A673 (cell line): ENCODE results near the gene LEF1. TPM values are rescaled to one million over a fixed set of nuclear protein-coding genes. Genes with fewer than 3 reads are reported as not detected.

Experiments
- BruUV-seq: library from RNA; stranded (reverse); fragments of 400-500 nt; replicated peaks from 2 replicates; lab custom pipeline; 2021; lab: Mats Ljungman, UMichigan
- CTCF ChIA-PET: fragments of 300-600 bp; sonication (Branson Sonifier 250); formaldehyde crosslinking; loops from one replicate; lab custom pipeline; 2022; ENCODE audit warnings: antibody characterized with exemption; lab: Charles Lee
- POLR2A ChIA-PET: fragments of 300-600 bp; sonication (Branson Sonifier 250); formaldehyde crosslinking; loops from one replicate; lab custom pipeline; 2022; ENCODE audit warnings: antibody characterized with exemption; ENCODE audit not compliant: low non-redundant PET; lab: Charles Lee
- DNase-seq: peaks from one replicate; pipeline ENCODE4 v3.0.0-alpha.2; 2015; ENCODE audit warnings: low spot score
- H3K27ac ChIP-seq: fragments of 200-600 bp; sonication (generic); 2 replicates; pipeline ENCODE4 v1.5.1; 2016; ENCODE audit warnings: mixed run types, low read depth, mild to moderate bottlenecking, mixed read lengths, antibody characterized with exemption, low read length; ENCODE audit not compliant: poor library complexity, severe bottlenecking
- H3K27me3 ChIP-seq: fragments of 200-600 bp; sonication (generic); replicated peaks from 2 replicates; pipeline ENCODE4 v1.6.1; 2017; ENCODE audit warnings: mixed run types, low read depth, mild to moderate bottlenecking, mixed read lengths, antibody characterized with exemption, low read length; ENCODE audit not compliant: insufficient read depth, poor library complexity
- H3K36me3 ChIP-seq: fragments of 200-600 bp; sonication (generic); 2 replicates; pipeline ENCODE4 v1.6.1; 2016; ENCODE audit warnings: mixed run types, mild to moderate bottlenecking, mixed read lengths, antibody characterized with exemption, low read length; ENCODE audit not compliant: insufficient read depth, poor library complexity, severe bottlenecking
- H3K4me1 ChIP-seq: fragments of 200-600 bp; sonication (generic); 2 replicates; pipeline ENCODE4 v1.6.1; 2017; ENCODE audit warnings: mixed run types, mild to moderate bottlenecking, mixed read lengths, antibody characterized with exemption, low read length; ENCODE audit not compliant: insufficient read depth, poor library complexity, severe bottlenecking
- H3K4me3 ChIP-seq: fragments of 200-600 bp; sonication (generic); 2 replicates; pipeline ENCODE4 v1.5.1; 2016; ENCODE audit warnings: low read depth, mixed run types, mild to moderate bottlenecking, mixed read lengths, low read length; ENCODE audit not compliant: poor library complexity, severe bottlenecking
- H3K9me3 ChIP-seq: fragments of 200-600 bp; sonication (generic); 2 replicates; pipeline ENCODE4 v1.6.1; 2016; ENCODE audit warnings: mixed run types, low read depth, mild to moderate bottlenecking, mixed read lengths, antibody characterized with exemption, low read length; ENCODE audit not compliant: poor library complexity, severe bottlenecking
- CTCF ChIP-seq: fragments of 300-800, 200-600 bp; sonication (generic); conservative IDR thresholded peaks from 2 replicates; pipeline ENCODE4 v1.5.1; 2017; ENCODE audit warnings: low read depth, mild to moderate bottlenecking, antibody characterized with exemption, low read length, moderate library complexity, mixed read lengths
- EZH2 ChIP-seq: fragments of 200-600 bp; sonication (generic); IDR thresholded peaks from 2 replicates; pipeline ENCODE4 v1.6.1; 2017; ENCODE audit warnings: borderline replicate concordance, low read depth, mild to moderate bottlenecking, mixed read lengths, antibody characterized with exemption, low read length; ENCODE audit not compliant: poor library complexity, severe bottlenecking
- intact Hi-C: fragments of 100-400 bp; cut with micrococcal nuclease; formaldehyde crosslinking; loops from one replicate; pipeline ENCODE4 v1.10.0; 2022; ENCODE audit not compliant: unreplicated experiment
- total RNA-seq: library from RNA; stranded (reverse); gene quantifications from 2 replicates; pipeline ENCODE4 v1.2.3, GENCODE V29; 2021

The LEF1 gene
- total RNA-seq, 1 experiment from 2014 or later, result 2.5 TPM

GRCh38 chr4:108191269-108191914, 22.7 kb upstream of the LEF1 start:
- no peak for DNase-seq
- no peak for TF ChIP-seq EZH2
- no peak for TF ChIP-seq CTCF
- CTCF ChIA-PET, result no interaction called here
- POLR2A ChIA-PET, result interaction anchor here (0.5 kb wide), 1 partner anchor 61 kb away, joined by 4 read pairs; no protein-coding TSS in a partner anchor
- H3K9me3 ChIP-seq, result no peaks in the 10 kb centered on the region
- intact Hi-C loops, result no loop called here
- H3K27ac ChIP-seq, result no peak overlapping the region
- BruUV-seq, result no TSS peak
- H3K36me3 ChIP-seq, result no peaks in the 10 kb centered on the region
- H3K27me3 ChIP-seq, result no peaks in the 10 kb centered on the region
- H3K4me1 ChIP-seq, result no peaks in the 10 kb centered on the region
- H3K4me3 ChIP-seq, result no peak overlapping the region

GRCh38 chr4:108188770-108189169, 20.0 kb upstream of the LEF1 start:
- no peak for DNase-seq
- ChIA-PET CTCF (no interaction called here), POLR2A (no interaction called here)
- H3K4me3 ChIP-seq, result no peak overlapping the region
- no peaks in the 10 kb centered on the region for H3K36me3 ChIP-seq
- no peak overlapping the region for H3K27ac ChIP-seq
- H3K4me1 ChIP-seq, result no peaks in the 10 kb centered on the region
- intact Hi-C loops, result no loop called here
- no TSS peak for BruUV-seq
- no peaks in the 10 kb centered on the region for H3K27me3 ChIP-seq
- H3K9me3 ChIP-seq, result no peaks in the 10 kb centered on the region
- TF ChIP-seq CTCF (no peak), EZH2 (no peak)

GRCh38 chr4:108185252-108185651, 16.5 kb upstream of the LEF1 start:
- Histone ChIP-seq H3K4me3 (no peak overlapping the region), H3K9me3 (no peaks in the 10 kb centered on the region), H3K27me3 (no peaks in the 10 kb centered on the region), H3K4me1 (no peaks in the 10 kb centered on the region), H3K36me3 (no peaks in the 10 kb centered on the region), H3K27ac (no peak overlapping the region)
- intact Hi-C loops, result no loop called here
- no peak for DNase-seq
- CTCF ChIA-PET, result no interaction called here
- no TSS peak for BruUV-seq
- POLR2A ChIA-PET, result interaction anchor here (0.6 kb wide), 1 partner anchor 11 kb away, joined by 4 read pairs; no protein-coding TSS in a partner anchor
- TF ChIP-seq EZH2 (no peak), CTCF (no peak)
